ENCODE data around the gene CDO1.

The CDO1 gene

GRCh38 chr5:115816226-115817081 lies at the start of gene CDO1:
Gene CDO1 (minus strand): TSS chr5:115816659. CDS start chr5:115816397, 262 bp downstream.
- no peak for FAIRE-seq

DNA sequence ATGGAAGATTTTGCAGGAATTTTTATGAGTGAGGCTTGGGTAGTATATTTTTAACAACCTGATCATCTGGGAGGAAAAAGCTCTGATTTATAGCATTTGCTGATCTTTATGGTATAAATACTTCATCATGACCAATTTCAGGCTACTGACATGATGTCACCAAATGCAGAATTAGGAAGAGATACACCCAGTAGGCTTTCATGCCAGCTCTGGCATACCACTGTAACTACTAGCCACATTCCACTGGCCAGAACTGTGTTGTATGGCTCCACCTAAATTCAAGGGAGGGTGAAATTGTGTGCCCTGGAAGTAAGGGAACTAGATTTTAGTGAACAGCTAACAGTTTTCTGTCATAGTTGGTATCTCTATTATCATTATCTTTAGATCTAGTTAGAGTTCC lies 42.9 kb upstream of the CDO1 start:
- FAIRE-seq: no peak

DNA sequence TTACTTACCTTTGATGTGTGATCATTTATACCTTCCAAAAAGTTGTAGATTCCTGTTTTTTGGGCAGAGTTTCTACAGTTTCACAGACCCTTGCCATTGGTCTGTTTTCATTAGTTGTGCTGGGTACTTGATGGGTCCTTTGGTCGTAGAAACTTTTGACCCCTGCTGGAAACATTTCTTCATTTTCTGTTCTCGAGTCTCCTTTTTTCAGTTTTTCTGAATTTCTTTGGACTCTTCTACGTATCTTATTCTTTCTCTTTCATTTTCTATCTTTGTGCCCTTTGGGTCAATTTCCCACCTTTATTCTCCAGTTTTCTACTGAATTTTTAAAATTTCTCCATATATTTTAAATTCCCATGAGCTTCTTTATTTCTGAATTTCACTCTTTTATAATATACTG lies 41.9 kb upstream of the CDO1 start:
- FAIRE-seq: no peak

- no peak for FAIRE-seq
These were observed 41.3 kb upstream of the CDO1 start for GRCh38 chr5:115857626-115858349.

DNA sequence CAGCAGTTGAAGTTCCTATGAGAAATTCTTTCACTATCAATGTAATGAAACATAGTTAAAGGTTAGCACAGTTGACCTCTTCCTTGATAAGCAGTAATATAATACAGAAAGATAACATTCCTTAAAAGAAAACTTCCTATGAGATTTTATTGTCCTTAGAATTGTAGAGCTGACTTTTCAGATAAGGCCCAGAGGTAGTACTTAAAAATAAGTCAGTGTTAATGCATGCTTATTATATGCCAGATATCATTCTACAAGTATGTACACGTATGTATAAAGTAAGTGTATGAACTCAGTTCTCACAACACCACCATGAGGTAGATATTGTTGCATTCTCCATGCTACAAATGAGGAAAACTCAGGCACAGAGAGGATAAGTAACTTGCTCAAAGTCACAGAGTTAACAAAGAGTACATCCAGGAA lies 40.6 kb upstream of the CDO1 start:
- FAIRE-seq: no peak

- no peak for FAIRE-seq
These were observed 39.5 kb upstream of the CDO1 start for GRCh38 chr5:115855959-115856358.

GRCh38 chr5:115854139-115854538 lies 37.7 kb upstream of the CDO1 start:
- no peak for FAIRE-seq

DNA sequence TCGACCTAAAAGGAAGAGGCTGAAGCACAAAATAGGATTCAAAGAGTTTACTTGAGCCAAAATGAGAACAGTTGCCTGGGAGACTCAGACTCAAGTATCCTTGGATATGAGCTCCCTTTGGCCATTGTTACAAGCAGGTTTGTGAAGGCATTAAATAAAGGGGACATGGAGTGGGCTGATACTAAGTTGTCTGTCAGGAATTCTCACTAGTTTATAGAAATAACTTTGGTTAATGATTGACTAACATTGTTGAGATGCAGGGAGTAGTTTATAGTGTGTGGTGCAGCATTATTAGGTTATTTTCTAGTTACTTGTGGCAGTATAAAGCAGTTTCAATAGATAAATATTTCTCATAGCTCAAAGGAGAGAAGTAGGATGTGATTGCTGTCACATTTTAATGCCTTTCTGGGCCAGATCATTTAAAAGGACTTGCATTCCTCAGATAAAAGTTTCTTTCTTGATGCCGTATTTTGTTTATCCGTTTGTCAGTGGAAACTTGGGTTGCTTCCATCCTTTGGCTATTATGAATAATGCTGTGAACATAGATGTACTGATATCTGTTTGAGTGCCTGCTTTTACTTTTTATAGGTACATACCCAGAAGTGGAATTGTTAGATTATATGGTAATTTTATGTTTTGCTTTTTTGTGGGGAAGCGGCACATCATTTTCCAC lies 34.4 kb upstream of the CDO1 start:
- no peak for FAIRE-seq

GRCh38 chr5:115849258-115849798 lies 32.9 kb upstream of the CDO1 start:
- no peak for FAIRE-seq

DNA sequence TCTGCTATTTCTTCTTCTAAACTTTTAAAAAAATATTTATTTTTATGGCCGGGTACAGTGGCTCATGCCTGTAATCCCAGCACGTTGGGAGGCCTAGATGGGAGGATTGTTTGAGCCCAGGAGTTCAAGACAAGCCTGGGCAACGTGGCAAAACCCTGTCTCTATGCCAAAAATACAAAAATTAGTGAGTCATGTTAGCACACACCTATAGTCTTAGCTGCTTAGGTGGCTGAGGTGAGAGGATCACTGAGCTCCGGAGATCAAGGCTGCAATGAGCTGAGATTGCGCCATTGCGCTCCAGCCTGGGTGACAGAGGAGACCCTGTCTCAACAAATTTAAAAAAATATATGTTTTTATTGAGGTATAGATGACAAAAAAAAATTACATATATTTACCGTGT lies 30.8 kb upstream of the CDO1 start:
- FAIRE-seq: no peak

- no peak for FAIRE-seq
These were observed 27.9 kb upstream of the CDO1 start for GRCh38 chr5:115844321-115844817.

GRCh38 chr5:115843444-115844130 lies 27.1 kb upstream of the CDO1 start:
- FAIRE-seq: no peak

- no peak for FAIRE-seq
These were observed 26.5 kb upstream of the CDO1 start for GRCh38 chr5:115842952-115843351.

GRCh38 chr5:115842089-115842935 lies 25.9 kb upstream of the CDO1 start:
- FAIRE-seq: no peak

- no peak for FAIRE-seq
These were observed 25.1 kb upstream of the CDO1 start, which contains the start of the genes AP3S1 and ATG12 for GRCh38 chr5:115841382-115842088. Gene AP3S1 (plus strand): TSS chr5:115841935. CDS start chr5:115842038, 103 bp downstream. Gene ATG12 (minus strand): TSS chr5:115841565. CDS start chr5:115841552, 13 bp downstream.

- FAIRE-seq: no peak
These were observed 24.4 kb upstream of the CDO1 start for GRCh38 chr5:115840873-115841272.

DNA sequence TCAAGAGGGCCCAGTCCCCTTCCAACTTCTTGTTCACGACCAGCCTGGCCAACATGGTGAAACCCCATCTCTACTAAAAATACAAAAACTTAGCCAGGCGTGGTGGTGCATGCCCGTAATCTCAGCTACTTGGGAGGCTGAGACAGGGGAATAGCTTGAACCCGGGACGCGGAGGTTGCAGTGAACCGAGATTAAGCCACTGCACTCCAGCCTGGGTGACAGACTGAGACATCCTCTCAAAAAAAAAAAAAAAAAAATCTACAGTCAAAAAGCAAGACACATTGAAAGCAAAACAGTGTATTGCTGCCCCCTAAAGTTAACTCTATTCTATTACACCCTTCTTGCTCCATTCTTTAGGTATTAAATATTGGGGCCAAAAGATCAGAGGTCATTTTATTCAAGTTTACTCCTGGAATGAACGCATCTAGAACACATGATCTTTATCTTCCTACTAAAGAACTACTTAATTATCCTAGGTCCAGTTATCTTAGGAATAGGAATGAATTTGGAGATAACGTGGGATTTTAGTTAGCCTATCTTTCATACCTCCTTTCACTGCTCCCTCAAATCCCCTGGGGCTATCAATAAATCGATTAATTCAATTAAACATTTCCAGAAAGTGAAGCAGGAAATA lies 22.5 kb upstream of the CDO1 start:
- no peak for FAIRE-seq

- no peak for FAIRE-seq
These were observed 19.0 kb upstream of the CDO1 start for GRCh38 chr5:115835481-115835880.

DNA sequence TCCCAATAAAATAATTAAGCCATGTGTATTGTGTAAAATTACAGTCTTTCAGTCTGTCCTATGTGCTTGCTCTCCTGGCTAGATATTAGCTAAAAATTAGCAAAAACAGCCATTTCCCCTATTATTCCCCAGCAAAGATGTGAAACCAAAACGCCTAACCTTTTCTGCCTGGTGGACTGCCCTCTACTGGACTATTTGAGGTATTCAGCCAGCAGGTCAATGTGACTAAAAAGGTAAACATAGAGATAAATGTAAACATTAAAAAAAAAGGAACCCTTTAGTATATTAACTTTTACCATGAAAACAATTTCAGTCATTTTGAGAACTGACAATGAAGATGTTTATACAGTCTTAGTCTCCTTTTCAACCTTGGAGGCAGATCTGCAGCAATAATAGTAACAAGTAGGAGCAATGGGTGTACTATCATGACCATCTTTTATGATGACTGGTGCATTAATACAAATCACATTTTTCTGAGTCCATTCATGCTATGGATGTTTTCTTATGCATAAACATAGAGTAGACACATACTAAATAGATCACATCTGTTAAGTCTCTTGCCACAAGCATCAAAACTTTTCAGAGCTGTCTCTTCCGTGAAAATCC lies 14.8 kb upstream of the CDO1 start:
- peak; percentile 43 for FAIRE-seq

GRCh38 chr5:115829913-115830312 lies 13.5 kb upstream of the CDO1 start:
- FAIRE-seq: no peak
